Skin of body (tissue), 2 donors: ENCODE data around the gene LMO4. TPM values are rescaled to one million over a fixed set of nuclear protein-coding genes. Genes with fewer than 3 reads are reported as not detected.
A peak's percentile ranks its signal among the peaks of the same experiment; 100 is the strongest.

Experiments
- DNase-seq: peaks from one replicate; lab custom pipeline; 2025; lab: John Stamatoyannopoulos, UW
- total RNA-seq: library from RNA; depleted of rRNA; stranded (reverse); fragments of >200 nt; gene quantifications from one replicate; pipeline ENCODE4 v1.2.3, GENCODE V29; 2014

Gene LMO4, protein sequence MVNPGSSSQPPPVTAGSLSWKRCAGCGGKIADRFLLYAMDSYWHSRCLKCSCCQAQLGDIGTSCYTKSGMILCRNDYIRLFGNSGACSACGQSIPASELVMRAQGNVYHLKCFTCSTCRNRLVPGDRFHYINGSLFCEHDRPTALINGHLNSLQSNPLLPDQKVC
- total RNA-seq = 82.5 TPM

DNA sequence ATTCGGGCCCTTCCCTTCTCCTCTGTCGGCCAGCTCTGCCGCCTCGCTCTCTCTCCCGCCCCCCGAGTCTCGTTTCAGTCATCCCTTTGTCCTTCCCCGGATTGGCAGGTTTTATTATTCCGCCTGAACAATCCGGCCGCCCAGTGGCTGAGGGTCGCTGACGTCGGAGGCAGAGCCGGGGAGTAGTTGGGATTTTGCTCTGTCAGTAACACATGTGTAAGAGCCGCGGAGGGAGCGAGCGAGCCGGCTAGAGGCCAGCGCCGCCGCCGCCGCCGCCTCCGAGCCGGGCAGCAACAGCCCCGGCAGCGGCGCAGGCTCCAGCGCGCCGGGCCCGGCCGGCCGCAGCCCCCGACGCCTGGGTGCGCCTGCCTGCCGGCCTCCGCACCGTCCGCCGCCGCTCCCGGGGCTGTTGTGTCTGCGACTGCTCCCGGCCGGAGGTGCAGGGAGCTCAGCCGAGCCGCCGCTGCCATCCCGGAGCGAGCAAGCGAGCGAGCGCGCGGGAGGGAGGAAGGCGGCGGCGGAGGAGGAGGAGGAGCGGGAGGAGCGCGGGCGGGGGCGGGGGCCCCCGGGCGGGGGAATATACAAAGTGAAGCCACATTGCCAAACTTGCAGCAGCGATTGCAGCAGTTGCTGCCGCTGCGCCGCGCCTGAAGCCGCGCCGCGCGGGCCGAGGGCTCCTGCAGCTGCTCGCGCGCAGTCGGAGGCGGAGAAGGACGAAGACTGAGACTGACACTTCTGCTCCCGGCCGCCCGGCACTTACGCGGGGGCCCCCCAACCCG, at the start of gene LMO4:
LMO4 (plus strand) TSS at position 609 of the 779 bp plus-strand sequence. CDS start 3,136 bp downstream, outside the sequence.
- peak; percentile 94 for DNase-seq

DNA sequence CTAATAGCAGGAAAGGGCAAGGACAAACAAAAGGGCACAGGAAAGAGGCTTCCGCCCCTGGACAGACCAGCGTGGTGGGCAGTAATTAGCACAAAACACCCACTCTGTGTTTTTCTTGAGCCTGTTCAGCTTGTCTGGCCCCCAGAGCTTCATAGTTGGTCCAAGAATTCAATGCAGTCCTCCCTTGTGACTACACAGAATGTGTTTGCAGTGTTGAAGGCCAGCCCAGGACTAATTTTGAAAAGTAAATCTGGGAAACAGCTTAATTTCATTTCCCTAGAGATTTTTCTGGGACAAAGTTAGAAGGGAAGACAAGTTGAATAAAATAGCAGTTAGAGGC, 49.2 kb upstream of the LMO4 start:
- peak; percentile 49 for DNase-seq

DNA sequence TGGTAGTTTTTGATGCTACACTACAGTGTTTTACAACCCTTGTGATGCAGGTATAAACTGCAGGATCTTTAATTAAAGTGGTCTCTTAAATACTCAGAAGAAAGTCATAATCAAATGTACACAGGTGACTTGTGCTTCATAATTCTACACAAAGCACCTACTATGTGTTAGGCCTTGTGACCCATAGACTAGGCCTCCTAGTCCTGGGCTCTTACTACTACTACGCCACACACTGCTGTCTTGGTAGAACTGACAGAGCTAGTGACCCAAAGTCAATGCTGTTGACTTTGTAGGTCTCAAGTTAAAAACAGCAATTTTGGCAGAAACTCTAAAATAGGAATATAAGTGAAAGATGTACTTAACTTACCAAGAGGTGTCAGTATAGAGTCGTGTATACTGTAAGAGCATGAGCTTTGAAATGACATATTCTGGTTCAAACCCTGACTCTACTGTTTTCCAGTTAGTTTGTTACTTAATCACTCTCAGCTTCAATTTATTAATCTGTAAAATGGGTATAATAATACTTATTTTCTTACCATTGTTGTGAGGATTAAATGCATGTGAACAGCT, 48.6 kb upstream of the LMO4 start:
- DNase-seq = no peak

DNA sequence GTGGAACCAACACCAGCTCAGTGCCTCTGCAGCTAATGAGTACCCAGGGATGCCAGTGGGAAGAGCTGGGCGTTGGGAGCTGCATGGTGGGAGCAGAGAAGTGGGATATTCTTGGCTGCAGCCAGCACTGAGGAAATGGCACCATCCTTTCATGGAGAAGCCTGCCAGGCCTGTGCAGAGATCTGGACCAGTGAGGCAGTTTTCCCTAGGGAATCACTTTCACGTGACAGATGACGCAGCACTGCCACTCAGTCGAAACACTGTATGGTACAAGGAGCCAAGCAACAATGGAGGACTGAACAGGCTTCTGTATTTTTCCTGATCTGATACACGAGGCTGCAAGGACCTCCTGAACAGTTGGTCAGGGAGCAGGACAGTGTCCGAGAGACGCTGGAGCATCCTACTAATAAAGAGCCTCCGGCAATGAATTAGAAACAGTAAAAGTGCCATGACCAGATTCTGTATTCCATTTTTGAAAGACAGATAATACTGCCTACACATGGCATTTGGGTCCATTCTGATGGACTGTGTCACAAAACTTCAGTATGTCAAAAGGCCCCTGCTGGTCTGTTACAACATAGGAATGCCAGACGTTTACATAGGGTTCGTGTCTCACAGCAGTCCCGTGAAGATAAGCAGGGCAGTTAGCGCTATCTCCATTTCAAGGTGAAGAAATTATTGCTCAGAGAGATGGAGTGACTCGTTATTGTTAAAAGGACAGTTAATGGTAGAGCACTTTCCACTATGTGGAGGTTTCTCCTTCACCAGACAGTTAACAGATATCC, 44.0 kb upstream of the LMO4 start:
- no peak for DNase-seq

DNA sequence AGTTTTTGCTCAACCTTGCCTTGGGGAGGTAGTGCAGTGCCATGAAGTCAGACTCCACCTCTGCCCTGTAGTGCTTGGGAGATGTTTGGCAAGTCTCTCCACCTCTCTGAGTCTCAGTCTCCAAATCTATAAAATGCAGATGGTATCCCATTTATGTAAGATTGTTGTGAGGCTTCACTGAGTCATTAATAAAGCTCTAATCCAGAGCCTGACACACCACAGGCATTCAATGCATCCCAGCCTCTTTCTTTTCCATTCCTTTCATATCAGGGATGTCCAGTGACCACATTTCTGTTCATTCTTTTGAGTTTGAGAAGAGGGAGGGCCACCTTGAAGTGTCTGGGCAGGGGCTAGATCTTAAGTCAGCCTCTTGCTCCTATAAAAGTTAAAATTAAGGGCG, 37.6 kb upstream of the LMO4 start:
- DNase-seq = no peak

DNA sequence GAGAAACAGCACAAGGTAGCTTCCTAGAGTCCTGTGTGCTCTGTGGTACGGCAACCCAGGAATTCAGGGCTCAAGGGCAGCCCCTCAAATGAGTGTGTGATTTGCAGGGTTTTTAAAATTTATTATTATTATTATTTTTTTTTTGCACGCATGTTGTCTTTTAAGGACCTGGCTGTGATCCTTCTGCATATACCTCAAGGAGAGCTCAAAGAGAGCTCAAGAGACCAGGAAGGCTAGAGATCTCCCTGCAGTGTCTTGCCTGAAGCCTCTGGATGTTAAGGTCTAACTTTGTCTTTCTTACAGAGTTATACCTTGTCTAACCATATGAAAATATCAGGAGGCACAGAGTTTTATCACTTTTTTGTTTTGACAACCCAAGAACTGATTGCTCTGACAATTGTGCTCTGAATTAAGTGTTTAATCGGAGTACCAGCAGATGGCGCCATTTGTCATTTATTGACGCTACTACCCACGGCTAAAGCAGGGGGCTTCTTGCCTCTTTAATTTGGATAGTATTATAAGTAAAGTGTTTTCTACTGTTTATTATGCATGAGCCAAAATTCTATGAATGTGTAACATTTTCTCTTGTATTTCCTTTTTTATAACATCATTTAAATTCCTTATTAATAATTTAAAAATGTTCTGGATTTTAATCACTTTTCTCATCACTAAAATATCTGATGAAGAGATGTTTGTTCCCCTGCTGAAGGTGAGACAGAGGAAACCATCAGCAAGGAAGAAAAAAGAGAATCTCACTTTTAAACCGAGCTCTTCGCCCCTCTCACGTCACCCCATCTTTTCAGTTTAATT, 35.8 kb upstream of the LMO4 start:
- peak; percentile 68 for DNase-seq

DNA sequence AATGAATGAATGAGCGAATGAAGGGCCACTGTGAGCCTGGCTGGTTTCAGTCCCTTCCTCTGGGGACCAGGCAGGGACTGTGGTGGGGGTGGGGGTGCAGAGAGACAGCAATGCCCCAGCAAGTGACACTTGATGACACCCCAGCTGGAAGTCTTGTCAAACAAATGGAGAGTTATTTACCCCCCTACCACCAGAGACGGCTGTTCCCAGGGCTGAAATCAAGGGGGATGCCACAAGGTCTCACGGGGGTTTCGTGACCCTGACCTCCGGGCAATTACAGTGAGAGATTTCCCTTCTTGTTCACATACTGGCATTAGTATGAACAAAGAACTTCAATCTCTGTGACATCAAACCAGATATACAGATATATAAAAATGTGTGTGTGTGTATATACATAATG, 34.0 kb upstream of the LMO4 start:
- no peak for DNase-seq

DNA sequence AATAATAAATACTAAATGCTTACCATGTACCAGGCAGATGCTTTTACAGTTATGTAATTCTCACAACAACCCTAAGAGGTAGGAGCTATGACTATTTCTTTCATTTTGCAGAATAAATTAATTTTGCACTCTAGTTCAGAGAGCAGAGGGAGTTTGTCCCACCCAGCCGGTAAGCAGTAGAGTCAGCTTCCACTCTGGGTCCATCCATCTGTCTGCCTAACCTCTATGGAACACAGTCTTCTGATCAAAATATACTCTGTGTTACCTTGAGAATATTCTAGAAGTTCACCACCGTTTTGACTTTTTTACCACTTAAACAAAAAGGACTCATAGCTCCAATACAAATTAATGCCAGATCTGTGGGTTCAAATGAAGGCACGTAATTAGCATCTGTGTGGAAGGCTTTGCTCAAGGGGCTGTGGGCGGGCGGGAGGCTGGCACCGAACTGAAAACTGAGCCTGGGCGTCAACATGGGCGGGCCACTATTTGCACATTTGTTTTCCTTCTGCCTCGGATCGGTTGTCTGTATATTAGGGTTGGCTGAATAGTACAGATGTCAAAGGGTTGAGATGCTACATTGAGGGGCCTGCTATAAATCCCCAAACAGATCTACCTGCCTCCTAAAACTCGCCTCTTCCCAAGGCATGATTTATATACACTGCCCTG, 33.1 kb upstream of the LMO4 start:
- DNase-seq = peak; percentile 62

DNA sequence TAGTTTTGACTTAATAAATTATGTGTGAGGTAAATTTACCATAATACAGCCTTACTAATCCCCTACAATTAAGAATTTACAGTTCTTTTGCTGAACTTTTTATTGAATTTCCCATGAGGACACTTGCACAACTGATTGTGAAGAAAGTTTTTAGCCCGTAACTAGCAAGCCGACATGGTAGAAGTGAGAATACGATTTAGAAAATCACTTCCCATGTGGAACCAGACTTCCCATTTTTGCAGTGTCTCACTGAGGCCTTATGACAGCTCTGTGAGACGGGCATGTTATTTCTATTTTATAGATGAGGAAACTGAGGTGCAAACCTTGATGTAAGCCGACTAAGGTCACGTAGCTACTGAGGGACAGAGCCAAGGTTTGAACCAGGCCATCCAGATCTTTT, 32.5 kb upstream of the LMO4 start:
- no peak for DNase-seq

DNA sequence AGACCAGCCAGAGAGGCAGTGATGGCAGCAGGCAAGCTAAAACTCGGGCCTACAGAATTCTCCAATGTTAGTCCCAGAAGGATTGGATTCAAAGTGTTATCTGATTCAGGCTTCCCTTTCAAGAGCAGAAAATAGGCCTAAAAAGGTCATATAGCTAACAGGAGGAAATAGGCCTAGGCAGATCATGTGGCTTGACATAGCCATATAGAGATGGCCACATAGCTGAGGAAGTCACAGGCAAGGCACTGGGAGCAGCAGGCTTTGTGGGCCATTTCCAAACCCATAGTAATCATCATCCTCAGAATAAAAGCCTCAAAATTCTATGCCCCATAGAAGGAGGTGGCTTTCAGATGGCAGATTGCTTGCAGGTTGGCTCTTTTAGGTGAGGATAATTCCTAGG, 29.0 kb upstream of the LMO4 start:
- DNase-seq = no peak

DNA sequence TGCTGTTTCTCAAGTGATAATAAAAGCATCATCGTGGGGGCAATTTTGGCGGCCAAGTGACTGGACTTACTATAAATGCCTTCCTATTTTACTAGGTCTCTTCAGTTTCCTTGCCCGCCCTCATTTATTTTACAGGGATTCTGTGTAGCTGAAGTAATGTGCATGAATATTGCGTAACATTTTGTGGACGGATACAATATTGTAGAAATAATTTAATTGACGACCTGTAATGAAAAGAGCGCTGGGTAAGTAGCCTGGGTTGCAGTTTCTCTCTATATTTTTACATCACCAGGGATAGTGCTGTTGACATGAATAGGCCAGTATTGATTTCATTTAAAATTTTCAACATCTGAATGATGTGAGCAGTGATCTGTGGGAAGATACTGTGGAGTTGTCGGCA, 28.1 kb upstream of the LMO4 start:
- DNase-seq = no peak

DNA sequence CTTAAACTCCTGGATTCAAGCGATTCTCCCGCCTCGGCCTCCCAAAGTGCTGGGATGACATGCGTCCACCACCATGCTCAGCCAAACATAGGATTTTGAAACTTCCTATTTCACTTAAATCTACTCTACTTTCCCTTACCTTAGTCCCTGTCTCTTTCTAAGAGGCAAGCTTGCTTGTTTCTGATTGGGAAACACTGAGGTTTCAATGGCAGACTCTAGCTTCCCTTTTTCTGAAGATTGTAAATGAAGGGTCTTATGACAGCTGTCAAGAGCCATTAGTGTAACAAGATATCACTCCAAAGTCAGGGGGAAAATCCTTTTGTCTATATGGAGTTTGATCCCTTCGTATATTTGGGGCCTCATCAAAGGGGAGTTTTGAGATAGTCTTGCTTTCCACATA, 23.5 kb upstream of the LMO4 start:
- no peak for DNase-seq

DNA sequence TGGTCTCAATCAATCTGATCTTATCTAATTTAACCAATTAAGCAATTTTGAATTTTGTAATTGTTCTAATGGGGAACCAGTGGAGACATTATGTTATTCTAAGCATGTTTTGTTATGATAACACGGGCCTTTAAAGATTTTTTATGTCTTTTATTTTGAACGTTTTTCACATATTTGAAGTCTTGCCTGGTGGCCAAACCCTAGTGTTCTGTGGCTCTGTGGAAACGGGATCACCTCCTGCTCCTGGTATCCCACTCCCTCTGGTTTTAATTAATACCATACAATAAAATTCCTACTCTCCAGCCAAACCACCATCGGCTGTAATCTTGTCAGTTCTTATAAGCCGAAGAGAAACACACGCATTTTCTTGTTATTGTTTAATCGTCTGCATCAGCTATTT, 22.9 kb upstream of the LMO4 start:
- no peak for DNase-seq

DNA sequence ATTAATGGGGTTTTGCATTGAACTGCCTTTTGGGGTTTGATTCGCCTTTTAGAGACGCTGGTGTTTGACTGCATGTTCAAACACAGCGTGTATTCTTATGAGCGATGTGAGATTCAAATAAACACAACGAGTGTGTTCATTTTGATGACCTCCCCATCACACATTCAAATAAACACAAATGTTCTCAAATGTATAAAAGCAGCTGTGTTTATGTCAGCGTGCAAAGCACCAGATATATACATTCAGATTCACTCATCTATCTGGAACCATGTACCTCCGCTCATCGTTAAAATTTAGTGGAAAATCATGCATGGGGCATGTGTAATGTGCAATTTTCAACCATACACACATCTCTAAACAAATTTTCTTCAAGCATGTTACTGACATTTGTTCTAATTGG, 21.4 kb upstream of the LMO4 start:
- no peak for DNase-seq

DNA sequence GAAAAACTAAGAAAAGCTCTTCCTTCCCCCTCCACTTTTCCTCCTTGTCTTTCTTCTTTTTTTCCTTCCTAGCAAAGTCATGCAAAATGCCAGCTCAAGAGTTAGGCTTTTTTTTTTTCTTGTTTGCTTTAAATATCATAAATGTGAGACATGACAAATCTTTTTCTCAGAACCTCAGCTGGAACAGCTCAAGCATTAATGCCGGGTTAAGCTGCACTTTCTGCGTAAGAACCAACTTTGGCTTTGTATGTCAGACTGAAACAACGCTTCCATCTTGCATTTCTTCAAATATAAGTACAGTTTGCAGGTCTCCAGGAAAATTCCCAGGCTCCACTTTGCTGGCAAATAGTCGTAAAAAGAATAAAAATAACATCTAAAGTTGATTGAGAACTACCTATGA, 20.7 kb upstream of the LMO4 start:
- no peak for DNase-seq

DNA sequence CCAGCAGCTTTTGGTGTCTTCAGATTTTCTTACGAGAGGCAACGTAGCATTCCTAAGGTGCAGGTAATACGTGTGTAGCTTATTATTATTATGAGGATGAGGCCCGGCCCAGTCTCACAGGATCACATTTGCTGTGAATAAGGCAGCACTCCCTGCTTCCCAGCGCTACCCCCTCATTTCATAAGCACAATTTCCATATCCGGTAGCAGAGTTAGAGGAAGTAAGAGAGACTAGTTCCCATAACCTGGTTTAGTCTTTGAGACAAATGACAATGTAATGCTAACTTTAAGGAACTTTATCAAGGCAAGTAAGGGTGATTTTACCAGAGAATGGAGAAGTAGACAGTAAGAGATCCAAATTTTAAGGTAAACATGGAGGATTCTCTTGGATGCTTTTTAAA, 14.6 kb upstream of the LMO4 start:
- DNase-seq = no peak

DNA sequence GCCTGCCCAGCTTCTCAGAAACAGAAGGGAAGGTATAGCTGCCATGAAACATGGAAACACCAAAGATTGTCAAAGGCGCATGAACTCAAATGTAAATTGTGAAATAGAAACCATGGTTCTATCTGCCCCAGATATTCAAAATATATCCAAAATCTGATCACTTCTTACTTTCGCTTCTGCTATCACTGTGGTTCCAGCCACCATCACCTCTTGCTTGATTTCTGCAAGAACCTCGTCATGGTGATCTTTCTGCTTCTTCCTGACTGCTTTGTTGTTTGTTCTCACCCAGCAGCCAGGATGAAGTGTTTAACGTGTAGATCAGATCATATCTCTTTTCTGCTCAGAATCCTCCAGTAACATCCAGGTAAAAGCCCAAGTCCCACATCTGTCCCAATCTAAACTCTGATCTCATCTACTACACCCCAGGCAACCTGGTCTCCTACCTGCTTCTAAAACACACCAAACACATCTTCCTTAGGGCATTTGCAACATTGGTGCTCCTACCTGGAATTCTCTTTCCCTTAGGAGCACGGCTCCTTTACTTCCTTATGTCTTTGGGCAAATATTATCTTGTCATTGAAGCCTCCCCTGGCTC, 10.5 kb upstream of the LMO4 start:
- DNase-seq = no peak

DNA sequence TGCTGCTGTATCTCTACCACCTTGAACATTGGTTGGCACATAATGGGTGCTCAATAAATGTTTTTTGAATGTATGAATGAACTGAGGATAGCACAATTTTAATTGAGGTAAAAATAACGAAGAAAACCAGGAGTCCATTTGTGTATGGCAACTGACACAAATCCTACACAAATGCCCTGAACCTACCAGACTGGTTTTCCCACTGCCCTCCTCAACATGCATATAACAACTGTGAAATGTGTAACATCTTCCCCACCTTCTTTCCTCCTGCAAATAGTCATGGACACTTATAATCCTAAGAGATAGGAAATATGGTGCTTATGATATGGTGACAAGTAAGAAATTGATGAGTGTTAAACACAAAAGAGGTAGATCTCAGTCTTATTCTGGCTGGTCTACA, 9.9 kb upstream of the LMO4 start:
- no peak for DNase-seq

DNA sequence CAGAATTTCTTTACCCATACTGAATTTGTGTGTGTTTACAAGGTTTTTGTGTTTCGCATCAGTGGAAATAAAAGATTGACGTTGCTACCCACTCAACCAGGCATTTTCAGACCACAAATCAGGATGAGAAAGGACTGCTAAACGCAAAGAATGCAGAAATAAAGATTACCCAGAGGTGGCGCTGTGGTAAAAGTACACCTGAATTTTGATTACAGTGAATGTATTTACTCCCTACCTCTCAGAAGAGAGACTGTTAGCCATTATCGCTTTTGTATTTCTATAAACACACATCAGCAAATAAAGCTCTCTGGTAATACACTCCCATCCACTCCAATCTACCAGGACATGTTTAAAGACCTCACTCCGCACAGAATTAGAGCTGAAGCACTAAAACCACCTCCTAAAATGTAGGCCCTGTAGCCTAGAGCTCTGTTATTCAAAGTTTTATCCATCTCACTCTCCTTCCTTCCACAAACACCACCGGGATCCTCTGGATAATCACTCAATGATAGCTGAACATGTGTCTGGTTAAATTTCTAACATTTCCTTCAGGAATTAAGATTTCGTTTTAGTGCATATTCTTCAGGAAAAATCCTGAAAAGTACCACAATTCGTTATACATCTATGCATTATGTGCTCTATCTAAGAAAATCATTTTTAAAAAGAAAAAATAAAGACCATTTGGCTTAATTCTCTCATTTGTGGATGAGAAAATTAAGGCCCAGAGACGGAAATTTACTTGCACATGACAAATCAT, 2.5 kb upstream of the LMO4 start:
- DNase-seq = peak; percentile 34
